ENCODE data around the gene KIFAP3. TPM values are rescaled to one million over a fixed set of nuclear protein-coding genes. Genes with fewer than 3 reads are reported as not detected.

The KIFAP3 gene
- total RNA-seq, 2 donors from 2014 or later, result 17.1 to 37.3 TPM

DNA sequence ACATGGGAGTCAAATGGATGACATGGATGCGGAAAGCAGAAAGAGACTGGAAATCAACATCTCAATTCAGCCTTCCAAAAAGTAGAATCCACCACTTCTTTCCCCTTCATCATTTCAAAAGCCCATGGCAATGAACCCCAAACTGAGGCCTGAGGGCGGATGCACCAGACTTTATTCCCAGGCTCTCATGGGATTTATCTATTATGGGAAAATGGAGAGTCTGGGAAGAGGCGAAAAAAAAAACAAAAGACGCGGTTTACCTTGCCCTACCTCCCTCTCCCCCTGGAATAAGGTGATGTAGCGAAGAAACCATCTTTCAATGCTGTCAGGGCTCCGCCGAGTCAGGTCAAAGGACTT, 624 bp downstream of the KIFAP3 start:
- no peaks in the 10 kb centered on the region for H3K36me3 ChIP-seq
- no peaks in the 10 kb centered on the region for H3K9me3 ChIP-seq
- peak overlapping the region; percentile 70 to 79 for H3K27ac ChIP-seq
- peak overlapping the region; percentile 49 to 63 for H3K4me3 ChIP-seq
- H3K4me1 ChIP-seq (replicated peaks), result no peaks in the 10 kb centered on the region
- TF ChIP-seq, protein P1, sequence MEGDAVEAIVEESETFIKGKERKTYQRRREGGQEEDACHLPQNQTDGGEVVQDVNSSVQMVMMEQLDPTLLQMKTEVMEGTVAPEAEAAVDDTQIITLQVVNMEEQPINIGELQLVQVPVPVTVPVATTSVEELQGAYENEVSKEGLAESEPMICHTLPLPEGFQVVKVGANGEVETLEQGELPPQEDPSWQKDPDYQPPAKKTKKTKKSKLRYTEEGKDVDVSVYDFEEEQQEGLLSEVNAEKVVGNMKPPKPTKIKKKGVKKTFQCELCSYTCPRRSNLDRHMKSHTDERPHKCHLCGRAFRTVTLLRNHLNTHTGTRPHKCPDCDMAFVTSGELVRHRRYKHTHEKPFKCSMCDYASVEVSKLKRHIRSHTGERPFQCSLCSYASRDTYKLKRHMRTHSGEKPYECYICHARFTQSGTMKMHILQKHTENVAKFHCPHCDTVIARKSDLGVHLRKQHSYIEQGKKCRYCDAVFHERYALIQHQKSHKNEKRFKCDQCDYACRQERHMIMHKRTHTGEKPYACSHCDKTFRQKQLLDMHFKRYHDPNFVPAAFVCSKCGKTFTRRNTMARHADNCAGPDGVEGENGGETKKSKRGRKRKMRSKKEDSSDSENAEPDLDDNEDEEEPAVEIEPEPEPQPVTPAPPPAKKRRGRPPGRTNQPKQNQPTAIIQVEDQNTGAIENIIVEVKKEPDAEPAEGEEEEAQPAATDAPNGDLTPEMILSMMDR (IDR thresholded peaks at IDR 0.05), result no peak
- no peak for TF ChIP-seq POLR2A (IDR thresholded peaks at IDR 0.05)
- TF ChIP-seq POLR2AphosphoS5 (IDR thresholded peaks at IDR 0.05), result no peak
- intact Hi-C loops (cut with DNase I), result loop anchor here (10.0 kb wide), 1 partner anchor 139 kb away; no protein-coding TSS in a partner anchor
- no peaks in the 10 kb centered on the region for H3K27me3 ChIP-seq (replicated peaks; ENCODE audit: insufficient read depth)
- WGBS, result 10% methylated on average over 8 of the region's 8 CpGs
- DNase-seq (ENCODE audit: low spot score), result no peak

DNA sequence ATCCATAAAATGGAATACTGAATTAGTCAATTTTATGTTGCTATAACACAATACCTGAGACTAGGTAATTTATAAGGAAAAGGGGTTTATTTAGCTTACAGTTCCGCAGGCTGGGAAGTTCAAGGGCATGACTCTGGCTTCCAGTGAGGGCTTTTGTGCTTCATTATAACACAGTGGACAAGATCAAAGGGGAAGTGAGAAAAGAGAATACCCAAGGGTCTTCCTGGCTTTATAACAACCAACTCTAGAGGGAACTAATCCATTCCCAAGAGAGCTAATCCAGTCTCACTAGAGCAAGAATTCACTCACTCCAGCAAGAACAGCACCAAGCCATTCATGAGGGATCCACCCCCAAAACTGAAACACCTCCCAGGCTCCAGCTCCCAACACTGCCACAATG, 3.1 kb downstream of the KIFAP3 start:
- H3K36me3 ChIP-seq, result no peaks in the 10 kb centered on the region
- TF ChIP-seq POLR2A (IDR thresholded peaks at IDR 0.05) (no peak), POLR2AphosphoS5 (IDR thresholded peaks at IDR 0.05) (no peak)
- TF ChIP-seq, protein P1 (IDR thresholded peaks at IDR 0.05), result no peak
- 97% methylated on average over 1 of the region's 1 CpG for WGBS
- intact Hi-C loops (cut with DNase I), result loop anchor here (10.0 kb wide), 1 partner anchor 137 kb away; no protein-coding TSS in a partner anchor
- DNase-seq (ENCODE audit: low spot score), result no peak
- H3K27ac ChIP-seq, result no peak overlapping the region
- no peak overlapping the region for H3K4me3 ChIP-seq
- no peaks in the 10 kb centered on the region for H3K27me3 ChIP-seq (replicated peaks; ENCODE audit: insufficient read depth)
- H3K9me3 ChIP-seq, result no peaks in the 10 kb centered on the region
- no peaks in the 10 kb centered on the region for H3K4me1 ChIP-seq (replicated peaks)

DNA sequence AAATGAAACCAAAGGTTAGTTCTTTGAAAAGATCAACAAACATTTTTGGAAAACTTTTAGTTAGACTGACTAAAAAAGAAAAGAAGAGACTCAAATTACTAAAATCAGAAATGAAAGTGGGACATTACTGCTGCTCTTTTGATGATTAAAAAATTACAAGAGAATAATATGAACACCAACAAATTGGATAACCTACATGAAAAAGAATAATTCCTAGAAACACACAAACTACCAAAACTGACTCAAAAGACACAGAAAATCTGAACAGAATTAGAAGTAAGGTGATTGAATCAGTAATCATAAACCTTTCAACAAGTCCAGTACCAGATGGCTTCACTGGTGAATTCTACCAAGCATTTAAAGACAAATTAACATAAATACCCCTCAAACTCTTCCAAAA, 5.6 kb downstream of the KIFAP3 start:
- intact Hi-C loops (cut with DNase I), result no loop called here
- TF ChIP-seq, protein P1 (IDR thresholded peaks at IDR 0.05), result no peak
- no peak for TF ChIP-seq POLR2A (IDR thresholded peaks at IDR 0.05)
- no peak for TF ChIP-seq POLR2AphosphoS5 (IDR thresholded peaks at IDR 0.05)
- H3K4me3 ChIP-seq, result no peak overlapping the region
- DNase-seq (ENCODE audit: low spot score), result no peak
- no peaks in the 10 kb centered on the region for H3K36me3 ChIP-seq
- H3K4me1 ChIP-seq (replicated peaks), result no peaks in the 10 kb centered on the region
- no peaks in the 10 kb centered on the region for H3K27me3 ChIP-seq (replicated peaks; ENCODE audit: insufficient read depth)
- H3K27ac ChIP-seq, result no peak overlapping the region
- no peaks in the 10 kb centered on the region for H3K9me3 ChIP-seq

DNA sequence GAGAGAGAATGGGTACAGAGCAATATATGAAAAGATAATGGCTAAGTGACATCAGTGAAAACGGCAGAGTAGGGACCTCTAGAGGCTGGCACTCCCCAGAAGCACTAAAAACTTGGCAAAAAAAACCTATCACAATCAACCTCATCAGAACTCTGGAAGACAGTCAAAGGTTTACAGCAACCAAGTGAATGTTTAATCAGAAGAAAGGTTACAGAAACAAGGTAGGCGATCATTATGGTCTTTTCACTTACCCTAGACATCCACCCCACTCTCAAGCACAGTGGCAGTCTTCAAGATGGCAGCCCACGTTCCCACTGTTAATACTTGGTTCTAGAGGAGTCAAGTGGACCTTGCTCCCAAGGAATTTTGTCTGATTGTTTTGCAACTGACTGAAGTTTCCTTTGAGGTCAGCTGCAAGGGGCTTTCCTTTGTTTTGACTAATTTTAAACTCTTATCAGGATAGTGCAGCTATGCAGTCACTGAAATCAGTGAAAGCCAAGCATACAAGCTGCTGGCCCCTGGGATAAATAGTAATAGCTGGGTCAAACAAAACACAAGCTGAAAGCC, 7.2 kb downstream of the KIFAP3 start:
- Histone ChIP-seq H3K9me3 (no peaks in the 10 kb centered on the region), H3K4me3 (no peak overlapping the region), H3K27me3 (replicated peaks; ENCODE audit: insufficient read depth) (no peaks in the 10 kb centered on the region), H3K4me1 (replicated peaks) (no peaks in the 10 kb centered on the region), H3K27ac (no peak overlapping the region), H3K36me3 (no peaks in the 10 kb centered on the region)
- TF ChIP-seq, protein P1 (IDR thresholded peaks at IDR 0.05), result no peak
- TF ChIP-seq POLR2A (IDR thresholded peaks at IDR 0.05), result no peak
- no peak for TF ChIP-seq POLR2AphosphoS5 (IDR thresholded peaks at IDR 0.05)
- intact Hi-C loops (cut with DNase I), result no loop called here
- DNase-seq (ENCODE audit: low spot score), result no peak
- WGBS, result 74% methylated on average over 3 of the region's 3 CpGs

DNA sequence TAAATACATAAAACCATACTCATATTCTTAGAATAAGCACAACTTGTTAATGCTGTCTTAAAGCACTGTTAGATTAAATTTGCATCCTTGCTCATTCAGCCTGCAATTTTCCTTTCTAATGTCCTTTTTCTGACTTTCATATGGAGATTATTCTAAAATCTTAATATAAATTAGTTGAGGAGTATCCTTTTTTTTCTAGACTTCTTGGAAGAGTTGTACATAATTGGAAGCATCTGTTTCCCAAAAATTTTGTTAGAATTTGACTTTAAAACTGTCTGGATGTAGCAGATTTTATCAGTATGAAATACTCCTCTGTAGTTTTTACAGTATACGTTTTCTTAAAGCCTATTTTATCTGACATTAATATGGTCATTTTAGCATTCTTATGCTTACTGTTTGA, 9.7 kb downstream of the KIFAP3 start:
- Histone ChIP-seq H3K9me3 (no peaks in the 10 kb centered on the region), H3K4me3 (no peak overlapping the region), H3K36me3 (no peaks in the 10 kb centered on the region), H3K27ac (no peak overlapping the region), H3K27me3 (replicated peaks; ENCODE audit: insufficient read depth) (no peaks in the 10 kb centered on the region), H3K4me1 (replicated peaks) (no peaks in the 10 kb centered on the region)
- TF ChIP-seq POLR2AphosphoS5 (IDR thresholded peaks at IDR 0.05) (no peak), POLR2A (IDR thresholded peaks at IDR 0.05) (no peak)
- TF ChIP-seq, protein P1 (IDR thresholded peaks at IDR 0.05), result no peak
- intact Hi-C loops (cut with DNase I), result no loop called here
- 60% methylated on average over 1 of the region's 1 CpG for WGBS
- no peak for DNase-seq (ENCODE audit: low spot score)

Data from prostate gland (tissue), 2 donors.